HPDE6-E6E7 (cell line): Measurements from ENCODE around the gene HOXA11.

ENCODE experiments used
- DNase-seq: peaks from one replicate; pipeline ENCODE4 v3.0.0; 2011; ENCODE audit warnings: missing footprints; ENCODE audit errors: extremely low spot score

HOXA11 gene

GRCh38 chr7:27133409-27134231 lies 51.4 kb downstream of the HOXA11 start:
- DNase-seq, result no peak

- no peak for DNase-seq
These were observed 52.1 kb downstream of the HOXA11 start for GRCh38 chr7:27132978-27133377.

- no peak for DNase-seq
These were observed 52.8 kb downstream of the HOXA11 start for GRCh38 chr7:27132214-27132613.

DNA sequence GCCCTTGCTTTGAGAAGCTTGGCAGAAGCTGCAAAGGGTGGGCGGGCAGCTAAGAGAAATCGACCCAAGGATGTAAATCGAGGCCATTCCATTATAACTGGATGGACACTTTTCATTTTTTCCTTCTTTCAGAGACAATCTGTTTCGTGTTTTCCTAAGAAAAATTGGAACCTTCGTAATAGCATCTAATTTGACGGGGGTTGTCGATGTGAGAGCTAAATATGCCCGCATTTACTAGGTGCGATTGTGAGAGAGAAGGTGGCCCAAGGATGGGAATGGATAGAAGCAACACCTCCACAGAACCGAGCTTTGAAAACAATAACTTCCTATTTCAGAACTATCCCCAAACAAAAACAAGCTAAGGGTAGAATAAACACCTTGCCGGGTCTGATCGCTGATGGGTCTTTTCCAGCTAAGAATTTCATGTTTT lies 53.6 kb downstream of the HOXA11 start:
- no peak for DNase-seq
